ENCODE measurements around the gene IQGAP1.

The IQGAP1 gene

DNA sequence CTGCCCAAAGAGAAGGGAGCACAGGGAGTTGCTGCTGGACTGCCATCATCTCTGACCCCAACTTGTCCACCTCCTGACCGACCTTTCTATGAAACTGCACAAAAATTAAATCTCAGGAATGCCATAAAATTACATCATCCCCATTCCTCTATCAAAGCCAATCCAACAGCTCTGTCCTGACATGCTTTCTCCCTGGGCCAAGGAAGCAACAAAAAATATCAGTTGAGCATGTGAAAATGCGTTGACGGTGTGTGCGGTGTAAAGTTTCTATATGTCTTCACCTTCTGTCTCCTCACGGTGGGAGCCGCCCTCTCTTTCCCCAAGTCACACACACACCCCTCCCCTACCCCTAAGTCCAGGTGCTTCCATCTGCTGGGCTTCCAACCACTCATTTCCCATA, 39.6 kb upstream of the IQGAP1 start:
- TF ChIP-seq, protein P1, sequence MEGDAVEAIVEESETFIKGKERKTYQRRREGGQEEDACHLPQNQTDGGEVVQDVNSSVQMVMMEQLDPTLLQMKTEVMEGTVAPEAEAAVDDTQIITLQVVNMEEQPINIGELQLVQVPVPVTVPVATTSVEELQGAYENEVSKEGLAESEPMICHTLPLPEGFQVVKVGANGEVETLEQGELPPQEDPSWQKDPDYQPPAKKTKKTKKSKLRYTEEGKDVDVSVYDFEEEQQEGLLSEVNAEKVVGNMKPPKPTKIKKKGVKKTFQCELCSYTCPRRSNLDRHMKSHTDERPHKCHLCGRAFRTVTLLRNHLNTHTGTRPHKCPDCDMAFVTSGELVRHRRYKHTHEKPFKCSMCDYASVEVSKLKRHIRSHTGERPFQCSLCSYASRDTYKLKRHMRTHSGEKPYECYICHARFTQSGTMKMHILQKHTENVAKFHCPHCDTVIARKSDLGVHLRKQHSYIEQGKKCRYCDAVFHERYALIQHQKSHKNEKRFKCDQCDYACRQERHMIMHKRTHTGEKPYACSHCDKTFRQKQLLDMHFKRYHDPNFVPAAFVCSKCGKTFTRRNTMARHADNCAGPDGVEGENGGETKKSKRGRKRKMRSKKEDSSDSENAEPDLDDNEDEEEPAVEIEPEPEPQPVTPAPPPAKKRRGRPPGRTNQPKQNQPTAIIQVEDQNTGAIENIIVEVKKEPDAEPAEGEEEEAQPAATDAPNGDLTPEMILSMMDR (IDR thresholded peaks at IDR 0.05; ENCODE audit: borderline replicate concordance, insufficient read depth, low read depth, low read length): no peak
- no peak overlapping the region for H3K4me3 ChIP-seq (ENCODE audit: low read depth, low read length)

- H3K4me3 ChIP-seq (ENCODE audit: low read depth, low read length): no peak overlapping the region
- TF ChIP-seq, protein P1 (IDR thresholded peaks at IDR 0.05; ENCODE audit: borderline replicate concordance, insufficient read depth, low read depth, low read length): no peak
These were observed 39.0 kb upstream of the IQGAP1 start for GRCh38 chr15:90349072-90349471.

DNA sequence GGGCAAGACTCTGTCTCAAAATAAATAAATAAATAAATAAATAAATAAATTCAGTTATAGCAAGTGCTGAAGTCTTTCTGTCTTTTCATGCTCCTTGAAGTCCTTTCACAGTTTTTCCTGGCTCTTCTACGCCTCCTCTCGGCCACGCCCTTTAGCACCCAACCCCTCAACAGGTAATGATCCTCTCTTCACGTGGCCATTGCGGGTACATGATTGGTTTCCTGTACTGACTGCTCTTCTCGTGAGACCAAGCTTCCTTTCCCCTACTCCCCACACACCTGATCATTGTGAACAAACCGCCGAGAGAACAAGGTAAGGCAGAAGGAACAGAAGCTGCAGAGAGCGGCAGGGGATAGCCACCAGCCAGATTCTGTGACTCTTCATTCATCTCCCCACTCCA, 38.2 kb upstream of the IQGAP1 start:
- H3K4me3 ChIP-seq (ENCODE audit: low read depth, low read length): no peak overlapping the region
- TF ChIP-seq, protein P1 (IDR thresholded peaks at IDR 0.05; ENCODE audit: borderline replicate concordance, insufficient read depth, low read depth, low read length): no peak

DNA sequence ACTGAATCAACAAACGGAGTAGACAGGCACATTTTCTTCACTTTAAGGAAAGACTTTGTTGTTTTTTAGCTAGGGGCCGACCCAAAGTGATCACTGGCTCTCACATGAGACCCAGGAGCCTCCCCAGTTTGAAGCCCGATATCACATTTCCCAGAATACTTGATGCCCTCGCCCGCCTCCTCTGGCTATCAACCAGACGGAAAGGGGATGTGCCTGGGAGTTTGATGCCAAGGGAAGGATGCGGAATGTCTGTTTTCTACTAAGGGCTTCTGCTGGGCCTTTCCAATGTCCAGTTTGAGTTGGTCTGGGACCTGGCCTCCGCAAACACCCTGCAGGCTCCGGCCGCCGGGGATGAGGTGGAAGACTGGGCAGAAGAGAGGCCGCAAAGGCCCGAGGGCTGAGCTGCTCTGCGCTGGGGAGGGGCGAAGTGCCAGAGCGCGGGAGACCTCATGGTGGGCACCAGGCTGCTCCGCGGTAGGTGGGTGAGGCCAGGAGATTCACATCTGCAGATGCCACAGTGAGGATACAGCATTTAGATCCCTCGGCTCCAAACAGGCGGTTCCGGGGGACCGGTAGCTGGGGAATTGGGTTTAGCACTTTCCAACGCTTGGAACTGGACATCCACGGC, 36.4 kb upstream of the IQGAP1 start:
- peak overlapping the region; percentile 57 for H3K4me3 ChIP-seq (ENCODE audit: low read depth, low read length)
- TF ChIP-seq, protein P1 (IDR thresholded peaks at IDR 0.05; ENCODE audit: borderline replicate concordance, insufficient read depth, low read depth, low read length): no peak

DNA sequence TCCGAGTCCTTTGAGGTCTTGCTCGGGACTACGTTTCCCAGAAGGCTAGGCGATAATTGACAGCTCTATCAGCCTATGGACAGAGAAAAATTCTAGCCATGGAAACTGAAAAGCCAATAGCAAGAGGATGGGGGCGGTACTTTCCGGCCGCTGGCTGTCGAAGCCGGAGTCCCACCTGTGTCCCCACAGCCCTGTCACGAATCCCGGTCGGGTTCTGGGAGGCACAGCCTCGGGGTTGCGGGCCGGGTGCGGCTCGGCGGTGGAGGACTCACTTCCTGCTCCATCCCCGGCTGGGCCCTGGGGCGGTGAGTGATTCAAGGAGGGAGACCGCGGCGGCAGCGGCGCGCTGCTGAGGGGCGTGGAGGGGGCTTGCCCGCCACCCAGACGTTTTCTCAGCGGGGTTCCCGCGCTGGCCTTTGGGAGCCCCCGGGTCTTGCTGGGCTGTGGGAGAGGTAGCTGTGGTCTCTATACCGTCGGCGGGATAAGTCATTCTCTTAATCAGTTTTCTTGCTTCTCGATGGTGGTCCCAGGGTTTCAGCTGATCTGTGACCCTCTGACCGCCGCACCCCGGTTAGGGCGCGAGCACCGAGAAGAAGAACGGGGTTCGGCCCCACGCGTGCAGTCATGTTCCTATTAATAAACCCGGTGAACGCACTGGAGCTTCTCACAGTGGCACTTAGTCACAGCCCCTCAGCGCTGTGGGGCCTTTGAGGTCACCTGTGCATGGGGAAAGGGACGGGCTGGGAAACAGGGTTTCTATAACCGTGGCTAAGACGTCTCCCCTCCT, 35.7 kb upstream of the IQGAP1 start, which contains the start of gene ZNF774:
TSS of gene ZNF774 (plus strand) at position 178 of the 787 bp plus-strand sequence. CDS start 2,377 bp downstream, outside the sequence.
- peak within 1 kb of the TSS; percentile 90 for H3K4me3 ChIP-seq (ENCODE audit: low read depth, low read length)
- TF ChIP-seq, protein P1 (IDR thresholded peaks at IDR 0.05; ENCODE audit: borderline replicate concordance, insufficient read depth, low read depth, low read length): no peak

GRCh38 chr15:90354986-90355385, 33.1 kb upstream of the IQGAP1 start:
- no peak overlapping the region for H3K4me3 ChIP-seq (ENCODE audit: low read depth, low read length)
- TF ChIP-seq, protein P1 (IDR thresholded peaks at IDR 0.05; ENCODE audit: borderline replicate concordance, insufficient read depth, low read depth, low read length): no peak

Data from GM12875 (cell line).